Osteocyte (in vitro differentiated cells): ENCODE measurements around the gene UCN3. TPM values are rescaled to one million over a fixed set of nuclear protein-coding genes. Genes with fewer than 3 reads are reported as not detected.

Source experiments
- DNase-seq: peaks from one replicate; pipeline ENCODE4 v3.0.0; 2021; ENCODE audit warnings: mixed read lengths; ENCODE audit not compliant: unreplicated experiment; ENCODE audit errors: extremely low spot score
- H3K27ac Mint-ChIP-seq: one replicate; pipeline ENCODE4 v1.8.0; 2021; ENCODE audit warnings: mild to moderate bottlenecking, mixed read lengths; ENCODE audit not compliant: unreplicated experiment
- H3K27me3 Mint-ChIP-seq: one replicate; pipeline ENCODE4 v1.8.0; 2021; ENCODE audit warnings: mixed read lengths; ENCODE audit not compliant: unreplicated experiment
- H3K36me3 Mint-ChIP-seq: one replicate; pipeline ENCODE4 v1.8.0; 2021; ENCODE audit warnings: mixed read lengths; ENCODE audit not compliant: unreplicated experiment
- H3K4me1 Mint-ChIP-seq: one replicate; pipeline ENCODE4 v1.8.0; 2021; ENCODE audit warnings: mixed read lengths; ENCODE audit not compliant: unreplicated experiment
- H3K4me3 Mint-ChIP-seq: one replicate; pipeline ENCODE4 v1.8.0; 2021; ENCODE audit warnings: mild to moderate bottlenecking, moderate library complexity, mixed read lengths; ENCODE audit not compliant: unreplicated experiment
- H3K9me3 Mint-ChIP-seq: one replicate; pipeline ENCODE4 v1.8.0; 2021; ENCODE audit warnings: mixed read lengths; ENCODE audit not compliant: unreplicated experiment
- total RNA-seq: library from RNA; stranded (reverse); gene quantifications from 2 replicates; pipeline ENCODE4 v1.2.1, GENCODE V29; 2021
- TF ChIP-seq, protein P1 (sequence below): fragments of 200-600 bp; sonication (generic); IDR thresholded peaks from 2 replicates; pipeline ENCODE4 v1.5.0; 2021; ENCODE audit warnings: antibody characterized with exemption, mild to moderate bottlenecking, moderate library complexity

Gene UCN3
- total RNA-seq, 1 donor from 2014 or later: not detected

DNA sequence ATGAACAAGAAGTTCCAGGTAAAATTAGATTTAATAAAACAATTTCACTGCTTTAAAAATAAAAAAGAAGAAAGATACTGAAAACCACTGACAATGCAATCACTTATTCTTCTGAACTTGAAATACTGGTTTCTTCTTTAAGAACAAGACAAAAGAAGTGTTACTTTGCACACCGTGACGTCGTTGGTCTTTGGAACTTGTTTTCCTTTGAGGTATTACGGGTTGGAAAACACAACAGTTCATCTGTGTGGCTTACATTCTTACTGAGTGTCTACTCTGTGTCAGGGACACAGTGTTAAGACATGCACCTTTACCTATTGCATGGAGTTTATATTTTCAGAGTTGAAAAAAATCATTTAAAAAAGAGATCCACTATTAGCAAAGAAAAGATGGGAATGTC, 41.3 kb upstream of the UCN3 start:
- Mint-ChIP-seq H3K27ac (no peak overlapping the region), H3K9me3 (no peaks in the 10 kb centered on the region), H3K4me3 (no peak overlapping the region), H3K27me3 (peaks cover 11% of the 10 kb centered on the region), H3K4me1 (no peaks in the 10 kb centered on the region), H3K36me3 (no peaks in the 10 kb centered on the region)
- no peak for DNase-seq
- TF ChIP-seq, protein P1, sequence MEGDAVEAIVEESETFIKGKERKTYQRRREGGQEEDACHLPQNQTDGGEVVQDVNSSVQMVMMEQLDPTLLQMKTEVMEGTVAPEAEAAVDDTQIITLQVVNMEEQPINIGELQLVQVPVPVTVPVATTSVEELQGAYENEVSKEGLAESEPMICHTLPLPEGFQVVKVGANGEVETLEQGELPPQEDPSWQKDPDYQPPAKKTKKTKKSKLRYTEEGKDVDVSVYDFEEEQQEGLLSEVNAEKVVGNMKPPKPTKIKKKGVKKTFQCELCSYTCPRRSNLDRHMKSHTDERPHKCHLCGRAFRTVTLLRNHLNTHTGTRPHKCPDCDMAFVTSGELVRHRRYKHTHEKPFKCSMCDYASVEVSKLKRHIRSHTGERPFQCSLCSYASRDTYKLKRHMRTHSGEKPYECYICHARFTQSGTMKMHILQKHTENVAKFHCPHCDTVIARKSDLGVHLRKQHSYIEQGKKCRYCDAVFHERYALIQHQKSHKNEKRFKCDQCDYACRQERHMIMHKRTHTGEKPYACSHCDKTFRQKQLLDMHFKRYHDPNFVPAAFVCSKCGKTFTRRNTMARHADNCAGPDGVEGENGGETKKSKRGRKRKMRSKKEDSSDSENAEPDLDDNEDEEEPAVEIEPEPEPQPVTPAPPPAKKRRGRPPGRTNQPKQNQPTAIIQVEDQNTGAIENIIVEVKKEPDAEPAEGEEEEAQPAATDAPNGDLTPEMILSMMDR: no peak

- H3K27me3 Mint-ChIP-seq: peaks cover 21% of the 10 kb centered on the region
- no peak for DNase-seq
- H3K4me1 Mint-ChIP-seq: no peaks in the 10 kb centered on the region
- H3K4me3 Mint-ChIP-seq: no peak overlapping the region
- H3K9me3 Mint-ChIP-seq: no peaks in the 10 kb centered on the region
- TF ChIP-seq, protein P1: no peak
- no peak overlapping the region for H3K27ac Mint-ChIP-seq
- no peaks in the 10 kb centered on the region for H3K36me3 Mint-ChIP-seq
Observed at GRCh38 chr10:5325076-5325475, 39.7 kb upstream of the UCN3 start.

DNA sequence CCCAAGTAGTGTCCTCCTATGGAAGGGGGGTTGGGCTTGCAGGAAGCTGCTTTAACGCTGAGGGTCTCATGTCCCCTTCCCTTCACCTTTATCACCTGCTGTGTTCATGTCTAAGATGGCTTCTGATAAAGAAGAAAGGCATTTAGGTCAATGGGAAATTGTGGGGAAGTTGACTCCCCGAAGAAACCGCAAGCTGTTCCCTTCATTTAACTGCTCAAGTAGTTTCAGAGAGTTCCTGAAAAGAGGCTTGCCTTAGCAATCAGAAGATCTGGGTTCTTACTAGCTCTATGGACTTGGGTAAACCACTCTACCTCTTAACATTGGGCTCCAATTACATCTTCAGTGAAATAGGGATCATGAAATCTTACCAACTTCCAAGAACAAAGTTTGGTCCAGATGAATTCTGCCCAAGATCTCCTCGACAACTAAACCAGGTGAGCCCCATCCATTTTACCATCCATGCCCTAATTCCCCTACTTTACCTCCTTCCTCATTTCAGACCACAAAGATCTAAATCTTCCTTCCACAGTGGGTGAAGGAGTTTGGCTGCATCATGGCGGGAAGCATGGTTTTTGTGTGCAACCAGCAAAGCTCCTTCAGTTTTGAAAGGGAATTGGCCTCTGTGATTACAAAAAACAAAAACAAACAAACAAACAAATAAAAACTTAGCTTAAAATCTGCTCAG, 30.4 kb upstream of the UCN3 start:
- Mint-ChIP-seq H3K36me3 (no peaks in the 10 kb centered on the region), H3K27me3 (peaks cover 12% of the 10 kb centered on the region), H3K4me3 (no peak overlapping the region), H3K4me1 (no peaks in the 10 kb centered on the region), H3K9me3 (no peaks in the 10 kb centered on the region), H3K27ac (no peak overlapping the region)
- TF ChIP-seq, protein P1: no peak
- no peak for DNase-seq

GRCh38 chr10:5338010-5338409, 26.8 kb upstream of the UCN3 start:
- Mint-ChIP-seq H3K36me3 (no peaks in the 10 kb centered on the region), H3K4me1 (no peaks in the 10 kb centered on the region), H3K4me3 (no peak overlapping the region), H3K27ac (no peak overlapping the region), H3K9me3 (no peaks in the 10 kb centered on the region), H3K27me3 (peaks cover 19% of the 10 kb centered on the region)
- DNase-seq: no peak
- TF ChIP-seq, protein P1: no peak

GRCh38 chr10:5343092-5343491, 21.7 kb upstream of the UCN3 start:
- no peak overlapping the region for H3K27ac Mint-ChIP-seq
- no peak for DNase-seq
- H3K27me3 Mint-ChIP-seq: peaks cover 11% of the 10 kb centered on the region
- H3K36me3 Mint-ChIP-seq: no peaks in the 10 kb centered on the region
- TF ChIP-seq, protein P1: no peak
- H3K4me1 Mint-ChIP-seq: no peaks in the 10 kb centered on the region
- no peak overlapping the region for H3K4me3 Mint-ChIP-seq
- H3K9me3 Mint-ChIP-seq: no peaks in the 10 kb centered on the region
